Liver (tissue), 3 donors: ENCODE results near the gene RBMS2.

Experiments used
- CTCF ChIP-seq: fragments of 150-350 bp; IDR thresholded peaks from 2 replicates; pipeline ENCODE4 v1.5.1; 2017; ENCODE audit warnings: improper control_type of control experiment, low read depth, low read length; ENCODE audit not compliant: missing input control
- JUND ChIP-seq, 2 donors: IDR thresholded peaks; 2 replicates each; pipeline ENCODE4 v1.6.1; 2016; ENCODE audit warnings: antibody characterized with exemption in 2 of 2
- MAX ChIP-seq: IDR thresholded peaks from 2 replicates; pipeline ENCODE4 v1.6.1; 2016; ENCODE audit warnings: antibody characterized with exemption
- REST ChIP-seq: IDR thresholded peaks from 2 replicates; pipeline ENCODE4 v1.6.1; 2016; ENCODE audit warnings: antibody characterized with exemption, mild to moderate bottlenecking
- RXRA ChIP-seq, 2 donors: IDR thresholded peaks; 2 replicates each; pipeline ENCODE4 v1.6.1; 2017 to 2018; ENCODE audit warnings: antibody characterized with exemption in 2 of 2, mild to moderate bottlenecking in 1 of 2
- SP1 ChIP-seq: IDR thresholded peaks from 2 replicates; pipeline ENCODE4 v1.6.1; 2018; ENCODE audit warnings: antibody characterized with exemption, mild to moderate bottlenecking
- TAF1 ChIP-seq: conservative IDR thresholded peaks from 2 replicates; pipeline ENCODE4 v1.6.1; 2016; ENCODE audit warnings: antibody characterized with exemption, mild to moderate bottlenecking
- YY1 ChIP-seq: IDR thresholded peaks from 2 replicates; pipeline ENCODE4 v1.6.1; 2016; ENCODE audit warnings: antibody characterized with exemption, mild to moderate bottlenecking
- donor health status: healthy.
- donor health status: healthy.

- TF ChIP-seq CTCF (no peak), MAX (no peak), REST (no peak), SP1 (no peak), YY1 (no peak), JUND (IDR thresholded peaks at IDR 0.05) (no peak), TAF1 (no peak), RXRA (IDR thresholded peaks at IDR 0.05) (no peak)
Observed at GRCh38 chr12:56641219-56641618, 119.6 kb downstream of the RBMS2 start.
